PFSK-1 (cell line): Measurements from ENCODE around the gene IKBIP.

Source experiments
- TAF1 ChIP-seq: IDR thresholded peaks from 2 replicates; pipeline ENCODE4 v1.6.1; 2012; ENCODE audit warnings: low read length, control low read depth, borderline replicate concordance; ENCODE audit not compliant: insufficient read depth
- TF ChIP-seq, protein P1 (sequence below), 2 experiments: IDR thresholded peaks; 2 replicates each; pipeline versions ENCODE4 v1.6.1 to v1.8.0; 2011 to 2012; ENCODE audit warnings: low read depth in 2 of 2, low read length in 2 of 2, control low read depth in 1 of 2, inconsistent platforms in 1 of 2, mild to moderate bottlenecking in 1 of 2, moderate library complexity in 1 of 2; ENCODE audit not compliant: insufficient read depth in 1 of 2

- no peak for TF ChIP-seq TAF1
- TF ChIP-seq, protein P1, sequence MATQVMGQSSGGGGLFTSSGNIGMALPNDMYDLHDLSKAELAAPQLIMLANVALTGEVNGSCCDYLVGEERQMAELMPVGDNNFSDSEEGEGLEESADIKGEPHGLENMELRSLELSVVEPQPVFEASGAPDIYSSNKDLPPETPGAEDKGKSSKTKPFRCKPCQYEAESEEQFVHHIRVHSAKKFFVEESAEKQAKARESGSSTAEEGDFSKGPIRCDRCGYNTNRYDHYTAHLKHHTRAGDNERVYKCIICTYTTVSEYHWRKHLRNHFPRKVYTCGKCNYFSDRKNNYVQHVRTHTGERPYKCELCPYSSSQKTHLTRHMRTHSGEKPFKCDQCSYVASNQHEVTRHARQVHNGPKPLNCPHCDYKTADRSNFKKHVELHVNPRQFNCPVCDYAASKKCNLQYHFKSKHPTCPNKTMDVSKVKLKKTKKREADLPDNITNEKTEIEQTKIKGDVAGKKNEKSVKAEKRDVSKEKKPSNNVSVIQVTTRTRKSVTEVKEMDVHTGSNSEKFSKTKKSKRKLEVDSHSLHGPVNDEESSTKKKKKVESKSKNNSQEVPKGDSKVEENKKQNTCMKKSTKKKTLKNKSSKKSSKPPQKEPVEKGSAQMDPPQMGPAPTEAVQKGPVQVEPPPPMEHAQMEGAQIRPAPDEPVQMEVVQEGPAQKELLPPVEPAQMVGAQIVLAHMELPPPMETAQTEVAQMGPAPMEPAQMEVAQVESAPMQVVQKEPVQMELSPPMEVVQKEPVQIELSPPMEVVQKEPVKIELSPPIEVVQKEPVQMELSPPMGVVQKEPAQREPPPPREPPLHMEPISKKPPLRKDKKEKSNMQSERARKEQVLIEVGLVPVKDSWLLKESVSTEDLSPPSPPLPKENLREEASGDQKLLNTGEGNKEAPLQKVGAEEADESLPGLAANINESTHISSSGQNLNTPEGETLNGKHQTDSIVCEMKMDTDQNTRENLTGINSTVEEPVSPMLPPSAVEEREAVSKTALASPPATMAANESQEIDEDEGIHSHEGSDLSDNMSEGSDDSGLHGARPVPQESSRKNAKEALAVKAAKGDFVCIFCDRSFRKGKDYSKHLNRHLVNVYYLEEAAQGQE (IDR thresholded peaks at IDR 0.05; ENCODE audit: insufficient read depth in 1 of 2, low read depth in 2 of 2, low read length in 2 of 2), result no peak
These were observed 42.0 kb upstream of the IKBIP start for GRCh38 chr12:98686603-98687002.
